GM10266 (cell line): ENCODE data around the gene HES6.
A peak's percentile ranks its signal among the peaks of the same experiment; 100 is the strongest.

Experiments used
- DNase-seq: peaks from one replicate; pipeline ENCODE4 v3.0.0; 2012; ENCODE audit errors: extremely low spot score
- CTCF ChIP-seq: IDR thresholded peaks from 2 replicates; pipeline ENCODE4 v1.5.1; 2012; ENCODE audit warnings: mild to moderate bottlenecking, low read depth; ENCODE audit not compliant: control insufficient read depth, insufficient read depth; ENCODE audit errors: missing control alignments

The HES6 gene

GRCh38 chr2:238203094-238203972 lies 36.5 kb downstream of the HES6 start, which contains the start of gene ILKAP:
TSS of gene ILKAP (minus strand) at chr2:238203695. CDS start at chr2:238203553, 142 bp downstream.
- peak; percentile 100 for DNase-seq
- peak; percentile 3 for TF ChIP-seq CTCF

GRCh38 chr2:238202326-238203093 lies 37.3 kb downstream of the HES6 start:
- no peak for TF ChIP-seq CTCF
- peak; percentile 53 for DNase-seq

- DNase-seq = no peak
- TF ChIP-seq CTCF = no peak
These were observed 49.4 kb downstream of the HES6 start for GRCh38 chr2:238190445-238190844.
